ENCODE measurements around the gene KRT5. TPM values are rescaled to one million over a fixed set of nuclear protein-coding genes. Genes with fewer than 3 reads are reported as not detected.

The KRT5 gene
- total and polyA plus RNA-seq, 2 of the 13 experiments (the other 11 are each of a cell fraction or from before 2014, with no cell fraction given) = 0.08 TPM; not detected in 1

DNA sequence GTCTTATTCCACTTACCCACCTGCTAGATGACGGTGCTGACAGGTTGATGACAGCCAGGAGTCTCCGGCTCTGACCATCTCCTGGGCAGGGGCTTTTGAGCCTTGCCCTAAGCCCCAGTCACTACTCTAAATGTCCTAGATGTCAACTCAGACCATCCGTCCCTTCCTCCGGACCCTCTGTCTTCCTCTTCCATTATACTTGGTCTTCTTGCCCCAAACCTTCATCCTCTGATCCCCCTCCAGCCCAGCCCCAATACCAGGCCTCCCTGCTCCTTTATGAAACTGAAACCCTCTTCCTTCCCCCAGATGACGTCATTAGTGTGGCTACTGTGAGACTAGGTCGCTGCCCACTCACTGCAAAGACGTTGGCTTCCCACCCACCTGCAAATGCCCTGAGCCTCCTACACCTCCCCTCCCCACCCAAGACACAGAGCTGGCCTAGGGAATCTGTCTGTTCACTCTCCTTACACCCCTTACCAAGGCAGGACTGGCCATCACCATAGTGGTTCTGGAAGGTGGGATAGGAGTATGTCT lies 22.7 kb upstream of the KRT5 start:
- POLR2A ChIA-PET = no interaction called here
- 9% methylated on average over 7 of the region's 7 CpGs for WGBS (ENCODE audit: low lambda C conversion rate)
- no peaks in the 10 kb centered on the region for H3K4me1 ChIP-seq (ENCODE audit: insufficient read depth, low read length)
- no peaks in the 10 kb centered on the region for H4K20me1 ChIP-seq (ENCODE audit: insufficient read depth, low read length)
- H3K79me2 ChIP-seq (ENCODE audit: insufficient read depth, low read length) = no peaks in the 10 kb centered on the region
- CTCF ChIA-PET (ENCODE audit: low intra/inter-chr PET ratio, low total read pairs) = no interaction called here
- in situ Hi-C loops (cut with HindIII; ENCODE audit: extremely low pct_ligation_motif_present, low pct_unique_long_range_greater_than_20kb) (loop anchor here (25.0 kb wide), 1 partner anchor 406 kb away; no protein-coding TSS in a partner anchor), intact Hi-C loops (cut with micrococcal nuclease; ENCODE audit: unreplicated experiment) (no loop called here)
- H3K4me2 ChIP-seq (ENCODE audit: low read depth, low read length) = no peak overlapping the region
- peaks cover under 1 to 4% of the 10 kb centered on the region in 2 experiments; a peak in 2 of 5 replicates for H3K27me3 ChIP-seq (ENCODE audit: control insufficient read depth in 1 of 2, insufficient read depth in 2 of 2, low read length in 2 of 2)
- FAIRE-seq (no peak), DNase-seq (ENCODE audit: low spot score) (no peak), ATAC-seq (no peak)
- BruUV-seq (replicated peaks) = no TSS peak
- H3K9me3 ChIP-seq (ENCODE audit: low read length) = no peaks in the 10 kb centered on the region
- no peak overlapping the region for H3K9ac ChIP-seq (ENCODE audit: insufficient read depth, low read depth, low read length)
- H2AFZ ChIP-seq (ENCODE audit: low read length) = no peak overlapping the region
- H3K27ac ChIP-seq (ENCODE audit: extremely low read length, insufficient read depth, low read length) = no peak overlapping the region
- H3K4me3 ChIP-seq (replicated peaks in 1 of 3; ENCODE audit: insufficient read depth in 1 of 3, low read depth in 2 of 3, low read length in 3 of 3) = no peak overlapping the region
- H3K36me3 ChIP-seq (replicated peaks in 1 of 2; ENCODE audit: control insufficient read depth in 1 of 2, insufficient read depth in 2 of 2, low read length in 2 of 2) = no peaks in the 10 kb centered on the region
- TF ChIP-seq CREB1 (IDR thresholded peaks at IDR 0.05) (peak; percentile 91), CREB1 (CRISPR knock-in tag; IDR thresholded peaks at IDR 0.05) (no peak), ATF7 (IDR thresholded peaks at IDR 0.05) (peak; percentile 99), ATF7 (CRISPR knock-in tag; IDR thresholded peaks at IDR 0.05) (no peak)
- TF ChIP-seq, protein P1, sequence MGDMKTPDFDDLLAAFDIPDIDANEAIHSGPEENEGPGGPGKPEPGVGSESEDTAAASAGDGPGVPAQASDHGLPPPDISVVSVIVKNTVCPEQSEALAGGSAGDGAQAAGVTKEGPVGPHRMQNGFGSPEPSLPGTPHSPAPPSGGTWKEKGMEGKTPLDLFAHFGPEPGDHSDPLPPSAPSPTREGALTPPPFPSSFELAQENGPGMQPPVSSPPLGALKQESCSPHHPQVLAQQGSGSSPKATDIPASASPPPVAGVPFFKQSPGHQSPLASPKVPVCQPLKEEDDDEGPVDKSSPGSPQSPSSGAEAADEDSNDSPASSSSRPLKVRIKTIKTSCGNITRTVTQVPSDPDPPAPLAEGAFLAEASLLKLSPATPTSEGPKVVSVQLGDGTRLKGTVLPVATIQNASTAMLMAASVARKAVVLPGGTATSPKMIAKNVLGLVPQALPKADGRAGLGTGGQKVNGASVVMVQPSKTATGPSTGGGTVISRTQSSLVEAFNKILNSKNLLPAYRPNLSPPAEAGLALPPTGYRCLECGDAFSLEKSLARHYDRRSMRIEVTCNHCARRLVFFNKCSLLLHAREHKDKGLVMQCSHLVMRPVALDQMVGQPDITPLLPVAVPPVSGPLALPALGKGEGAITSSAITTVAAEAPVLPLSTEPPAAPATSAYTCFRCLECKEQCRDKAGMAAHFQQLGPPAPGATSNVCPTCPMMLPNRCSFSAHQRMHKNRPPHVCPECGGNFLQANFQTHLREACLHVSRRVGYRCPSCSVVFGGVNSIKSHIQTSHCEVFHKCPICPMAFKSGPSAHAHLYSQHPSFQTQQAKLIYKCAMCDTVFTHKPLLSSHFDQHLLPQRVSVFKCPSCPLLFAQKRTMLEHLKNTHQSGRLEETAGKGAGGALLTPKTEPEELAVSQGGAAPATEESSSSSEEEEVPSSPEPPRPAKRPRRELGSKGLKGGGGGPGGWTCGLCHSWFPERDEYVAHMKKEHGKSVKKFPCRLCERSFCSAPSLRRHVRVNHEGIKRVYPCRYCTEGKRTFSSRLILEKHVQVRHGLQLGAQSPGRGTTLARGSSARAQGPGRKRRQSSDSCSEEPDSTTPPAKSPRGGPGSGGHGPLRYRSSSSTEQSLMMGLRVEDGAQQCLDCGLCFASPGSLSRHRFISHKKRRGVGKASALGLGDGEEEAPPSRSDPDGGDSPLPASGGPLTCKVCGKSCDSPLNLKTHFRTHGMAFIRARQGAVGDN (CRISPR knock-in tag; IDR thresholded peaks at IDR 0.05) = no peak
